ENCODE results near the gene MUSK.
"Not testable (repeated sequence)": the region's sequence is repeated elsewhere in the genome, so short reads cannot be mapped to it uniquely, and the experiment has no call there.

Gene MUSK

GRCh38 chr9:110668570-110669167, at the start of gene MUSK:
Gene MUSK, plus strand, starts transcription at chr9:110668791. Its CDS starts 114 bp downstream, at chr9:110668905.
- DNase-seq: no peak

GRCh38 chr9:110619831-110620230, 48.8 kb upstream of the MUSK start:
- DNase-seq: no peak

DNA sequence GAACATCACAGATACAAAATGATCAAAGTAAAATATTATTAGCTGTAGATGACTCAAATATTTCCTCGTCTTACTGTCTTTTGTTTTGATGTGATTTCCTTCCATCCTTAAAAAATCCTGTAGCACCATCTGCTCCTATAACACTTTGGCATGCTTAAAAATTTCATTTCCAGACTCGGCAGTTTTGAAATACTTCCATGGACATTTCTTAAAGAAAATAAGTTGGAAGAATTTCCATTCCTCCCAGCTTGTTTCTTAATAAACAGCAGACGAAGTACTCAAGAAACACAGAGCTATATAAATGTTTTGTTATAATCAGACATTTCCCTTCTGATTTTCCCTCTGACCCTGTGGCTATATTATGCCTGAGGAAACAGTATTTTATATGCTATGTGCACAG, 47.9 kb upstream of the MUSK start:
- no peak for DNase-seq

DNA sequence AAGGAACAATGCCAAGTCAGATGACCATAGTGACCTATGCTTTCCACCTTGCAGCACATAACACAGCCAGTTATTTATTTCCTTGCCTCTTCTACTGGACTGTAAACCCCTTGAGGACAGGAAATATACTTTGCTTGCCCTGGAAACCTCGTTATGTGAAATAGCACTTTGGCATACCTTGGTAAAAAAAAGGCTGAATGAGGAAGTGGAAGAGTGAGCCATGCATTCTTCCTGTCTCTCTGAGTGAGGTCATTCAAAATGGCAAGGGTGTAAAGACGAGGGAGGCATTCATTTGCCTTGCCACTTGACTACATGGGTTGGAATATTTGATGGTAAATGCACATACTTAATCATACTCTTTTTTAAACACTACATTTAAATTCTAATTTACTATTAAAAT, 46.2 kb upstream of the MUSK start:
- DNase-seq: no peak

- DNase-seq: peak; percentile 76
These were observed 45.0 kb upstream of the MUSK start for GRCh38 chr9:110623462-110624025.

GRCh38 chr9:110626101-110626829, 42.3 kb upstream of the MUSK start:
- DNase-seq: no peak

DNA sequence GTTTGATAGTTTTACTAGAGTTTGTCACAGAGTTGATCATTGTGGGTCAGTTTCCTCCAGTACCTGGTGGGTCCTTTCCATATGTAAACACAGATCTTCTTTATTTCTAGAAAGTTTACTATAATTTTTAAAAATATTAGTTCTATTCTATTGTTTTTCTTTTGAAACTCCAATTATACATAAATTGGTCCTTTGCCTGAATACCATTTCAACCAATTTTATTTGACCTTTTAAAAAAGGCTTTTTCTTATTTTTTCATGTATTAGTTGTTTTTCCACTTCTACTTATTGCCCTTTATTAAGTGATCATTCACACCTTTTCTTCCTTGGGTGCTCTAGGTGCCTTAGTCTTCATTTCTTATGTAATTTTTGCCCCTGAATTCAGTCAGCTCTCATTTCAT, 33.0 kb upstream of the MUSK start:
- no peak for DNase-seq

- peak; percentile 10 for DNase-seq
These were observed 30.1 kb upstream of the MUSK start for GRCh38 chr9:110638381-110638954.

GRCh38 chr9:110640736-110641135, 27.9 kb upstream of the MUSK start:
- no peak for DNase-seq

GRCh38 chr9:110641293-110641692, 27.3 kb upstream of the MUSK start:
- no peak for DNase-seq

GRCh38 chr9:110648696-110649095, 19.9 kb upstream of the MUSK start:
- DNase-seq: no peak

DNA sequence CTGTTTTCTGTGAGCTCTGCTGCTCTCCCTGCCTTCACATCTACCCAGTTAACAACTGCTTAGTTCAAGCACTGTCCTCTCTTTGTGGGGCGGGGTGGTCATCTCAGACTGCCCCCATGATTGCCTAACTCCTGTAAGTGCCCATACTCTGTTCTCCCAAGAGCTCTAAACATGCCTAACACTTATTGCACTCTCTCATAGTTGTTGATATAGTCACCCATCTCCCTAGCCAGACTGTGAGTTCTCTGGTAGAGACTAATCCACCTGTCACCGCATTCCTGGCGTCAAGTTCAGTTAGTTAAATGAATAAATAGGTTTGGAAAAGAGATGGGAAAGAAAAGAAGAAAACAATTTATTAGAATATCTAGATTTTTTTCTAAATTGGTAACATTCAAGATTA, 18.3 kb upstream of the MUSK start:
- no peak for DNase-seq

GRCh38 chr9:110650991-110651411, 17.6 kb upstream of the MUSK start:
- DNase-seq: no peak

GRCh38 chr9:110655754-110656641, 12.6 kb upstream of the MUSK start:
- DNase-seq: no peak

GRCh38 chr9:110659891-110660541, 8.6 kb upstream of the MUSK start:
- no peak for DNase-seq

DNA sequence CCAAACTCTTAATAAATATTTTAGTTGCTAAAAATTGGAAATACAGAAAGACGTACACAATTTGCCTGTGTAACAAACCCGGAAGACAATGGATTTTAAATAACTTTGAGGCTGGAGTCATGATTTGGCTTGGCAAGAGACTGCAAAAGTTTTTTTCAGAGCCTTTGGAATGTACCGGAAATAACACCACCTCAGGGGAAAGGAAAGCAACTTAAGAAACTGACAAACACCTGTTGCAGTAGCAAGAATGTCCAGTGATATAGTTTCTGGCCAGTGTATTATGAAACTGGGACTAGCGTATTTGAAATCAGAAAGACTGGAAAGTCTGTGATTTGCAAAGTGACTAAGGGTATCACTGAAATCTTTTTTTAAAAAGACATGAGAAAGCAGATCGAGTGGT, 842 bp downstream of the MUSK start:
- no peak for DNase-seq

DNA sequence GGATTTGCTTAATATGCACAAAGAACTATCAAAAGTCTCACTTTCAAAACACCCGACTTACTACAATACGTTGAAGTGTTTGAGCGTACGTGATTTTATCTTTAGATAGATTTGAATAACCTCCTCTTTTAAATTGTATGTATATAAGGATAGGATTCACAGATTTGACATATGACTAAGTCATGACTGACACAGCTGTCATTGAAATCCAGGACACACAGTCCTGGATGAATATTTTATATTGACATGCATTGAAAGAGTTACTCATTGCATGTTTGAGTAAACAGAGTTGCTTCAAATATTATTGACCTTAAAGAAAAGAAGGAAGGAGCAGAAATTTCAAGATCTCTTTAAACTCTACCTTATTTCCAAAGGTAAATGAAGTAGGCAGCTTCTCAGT, 3.3 kb downstream of the MUSK start:
- no peak for DNase-seq

DNA sequence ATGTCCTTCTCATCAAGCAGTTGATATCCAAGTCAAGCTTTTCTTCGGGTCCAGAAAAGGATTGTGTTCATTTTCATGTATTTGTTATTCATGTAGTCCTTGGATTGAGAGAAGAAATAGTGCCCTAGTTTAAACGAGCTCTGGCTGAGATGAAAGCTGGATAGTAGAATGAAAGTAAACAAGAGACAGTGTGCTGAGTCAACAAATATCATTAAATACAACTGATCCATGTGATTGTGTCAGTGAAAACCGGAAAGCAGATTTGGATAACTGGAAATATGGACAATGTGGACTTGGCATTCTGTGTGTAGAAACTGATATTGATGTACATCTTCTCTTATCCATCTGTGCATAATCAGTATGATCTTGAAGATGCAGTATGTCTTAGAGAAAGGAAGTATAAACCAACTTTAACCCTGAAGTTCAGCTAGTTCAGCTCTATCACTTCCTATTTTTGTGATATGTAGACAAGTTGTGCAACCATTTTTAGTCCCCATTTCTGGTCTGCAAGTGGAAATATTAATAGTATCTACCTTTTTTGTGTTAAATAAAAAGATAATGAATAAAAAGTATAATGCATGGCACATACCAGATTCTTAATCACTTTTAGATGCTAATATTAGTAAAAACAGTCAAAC, 4.4 kb downstream of the MUSK start:
- peak; percentile 20 for DNase-seq

GRCh38 chr9:110687497-110687896, 18.9 kb downstream of the MUSK start:
- DNase-seq: no peak

DNA sequence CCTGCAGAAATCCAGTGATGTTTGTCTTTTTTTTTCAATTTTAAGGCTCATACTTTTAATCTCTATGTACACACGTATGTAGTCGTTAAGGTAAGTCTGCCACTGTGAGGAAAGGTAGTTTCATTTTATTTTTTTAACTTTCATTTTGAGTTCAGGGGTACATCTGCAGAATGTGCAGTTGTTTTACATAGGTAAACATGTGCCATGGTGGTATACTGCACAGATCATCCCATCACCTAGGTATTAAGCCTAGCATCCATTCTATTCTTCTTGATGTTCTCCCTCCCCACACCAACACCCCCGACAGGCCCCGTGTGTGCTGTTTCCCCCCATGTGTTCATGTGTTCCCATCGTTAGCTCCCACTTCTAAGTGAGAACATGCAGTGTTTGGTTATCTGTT, 19.7 kb downstream of the MUSK start:
- DNase-seq: no peak

DNA sequence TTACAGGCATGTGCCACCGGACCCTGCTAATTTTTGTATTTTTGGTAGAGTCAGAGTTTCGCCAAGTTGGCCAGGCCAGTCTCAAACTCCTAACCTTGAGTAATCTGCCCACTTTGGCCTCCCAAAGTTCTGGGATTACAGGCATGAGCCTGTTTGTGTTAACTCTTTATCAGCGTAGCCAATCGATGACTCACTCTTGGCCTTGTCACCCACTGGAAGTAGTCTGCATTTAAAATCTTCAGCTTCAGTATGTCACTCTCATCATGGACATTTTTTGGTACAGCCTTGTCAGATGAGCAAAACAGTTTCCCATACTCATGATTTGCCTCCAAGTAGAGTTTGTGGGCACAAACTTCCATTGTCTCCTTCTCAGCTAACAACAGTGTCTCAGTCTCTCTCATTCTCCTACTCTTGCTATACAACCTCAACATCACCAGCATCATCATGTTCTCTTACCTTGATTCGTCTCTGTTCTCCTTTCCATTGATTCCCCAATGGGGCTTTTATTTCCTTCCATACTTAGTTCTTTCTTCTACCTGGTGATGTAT, 22.5 kb downstream of the MUSK start:
- DNase-seq: no peak

- DNase-seq: not testable (repeated sequence)
These were observed 27.3 kb downstream of the MUSK start for GRCh38 chr9:110695846-110696245.
